Midbrain (tissue), 1 donor: ENCODE measurements around the gene LRP2.

Experiments
- DNase-seq: peaks from one replicate; lab custom pipeline; 2025; lab: John Stamatoyannopoulos, UW

The LRP2 gene

DNA sequence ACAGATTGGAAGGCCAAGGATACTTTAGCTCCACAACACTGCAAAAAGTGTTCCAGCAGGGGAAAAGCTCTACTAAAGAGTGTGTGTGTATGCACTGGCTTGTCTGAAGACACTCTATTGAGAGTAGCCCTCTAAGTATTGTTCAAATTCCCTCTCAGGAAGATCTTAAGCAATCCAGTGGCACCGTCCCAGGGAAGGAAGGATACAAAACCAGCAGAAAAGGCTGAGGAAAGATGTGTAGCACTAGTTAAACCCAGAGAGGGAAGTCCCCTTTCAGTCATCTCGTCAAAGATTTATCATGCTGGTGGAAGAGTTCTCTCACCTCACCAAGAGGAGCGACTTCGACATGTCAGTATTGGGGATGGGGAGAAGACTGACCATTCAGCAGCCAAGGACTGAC lies 242.5 kb downstream of the LRP2 start:
- no peak for DNase-seq

DNA sequence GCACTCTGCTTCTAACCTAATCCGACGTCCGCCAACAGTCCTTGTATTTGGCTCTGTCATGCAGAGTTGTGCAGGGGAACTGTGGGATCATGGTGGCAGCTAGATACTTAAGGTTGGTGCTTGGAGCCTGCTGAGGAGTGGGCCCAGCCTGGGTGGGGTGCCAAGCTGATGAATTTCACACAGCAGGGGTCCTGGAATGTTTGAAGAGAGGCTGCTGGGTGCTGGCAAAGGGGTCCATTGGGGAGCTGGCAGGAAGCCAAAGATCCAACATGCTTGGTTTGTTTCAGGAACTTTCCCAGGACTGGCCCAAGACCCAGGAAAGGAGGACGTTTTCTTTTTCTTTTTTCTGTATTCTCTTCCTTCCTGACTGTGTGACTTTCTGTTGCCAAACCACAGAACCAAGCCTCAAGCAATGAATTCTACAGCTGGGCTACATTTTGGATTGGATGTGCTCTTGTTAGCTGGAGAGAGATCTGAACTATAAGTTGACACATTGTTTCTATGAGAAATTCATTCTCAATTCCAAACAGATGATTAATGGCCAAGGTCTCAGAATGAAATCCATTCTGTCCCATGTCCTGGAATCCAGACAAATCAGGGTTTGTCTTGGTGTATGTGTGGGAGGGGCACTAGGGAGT lies 243.1 kb downstream of the LRP2 start:
- no peak for DNase-seq

DNA sequence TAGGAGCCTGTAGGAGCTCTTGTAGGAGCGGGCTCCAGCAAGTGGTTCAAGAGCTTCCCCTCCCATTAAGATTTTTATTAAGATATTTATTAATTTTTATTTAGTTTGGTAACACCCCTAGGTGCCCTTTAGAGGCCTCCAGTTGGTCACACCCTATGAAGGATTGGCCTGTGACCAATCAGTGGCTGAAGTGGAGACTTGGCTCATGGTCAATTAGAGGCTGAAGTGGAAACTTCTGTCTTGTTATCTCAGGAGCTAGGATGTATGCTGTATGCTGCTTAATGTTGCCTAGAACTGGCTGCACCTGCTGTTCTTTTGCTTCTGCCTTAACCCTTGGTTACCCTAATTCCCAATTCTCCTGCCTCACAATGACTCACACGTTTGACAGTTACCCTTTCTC lies 244.3 kb downstream of the LRP2 start:
- DNase-seq = no peak

DNA sequence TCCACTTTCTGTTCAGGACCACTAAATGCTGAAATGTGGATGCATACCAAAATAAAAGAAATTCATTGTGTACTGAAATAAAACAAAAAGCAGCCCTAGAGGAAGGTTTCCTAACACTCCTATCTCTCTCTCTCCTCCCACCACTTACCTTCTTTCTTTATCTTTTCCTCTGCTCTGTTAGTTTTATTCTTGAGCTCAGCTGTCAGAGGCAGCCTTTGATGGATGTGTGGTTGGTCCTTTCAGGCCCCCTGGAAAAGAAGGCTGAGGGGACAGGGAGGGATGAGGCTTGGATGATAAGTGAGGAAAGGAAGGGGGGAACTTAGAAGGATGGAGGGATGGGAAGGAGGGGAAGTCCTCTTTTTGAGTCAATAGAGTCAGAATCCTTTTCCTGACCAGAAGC lies 245.3 kb downstream of the LRP2 start:
- no peak for DNase-seq

DNA sequence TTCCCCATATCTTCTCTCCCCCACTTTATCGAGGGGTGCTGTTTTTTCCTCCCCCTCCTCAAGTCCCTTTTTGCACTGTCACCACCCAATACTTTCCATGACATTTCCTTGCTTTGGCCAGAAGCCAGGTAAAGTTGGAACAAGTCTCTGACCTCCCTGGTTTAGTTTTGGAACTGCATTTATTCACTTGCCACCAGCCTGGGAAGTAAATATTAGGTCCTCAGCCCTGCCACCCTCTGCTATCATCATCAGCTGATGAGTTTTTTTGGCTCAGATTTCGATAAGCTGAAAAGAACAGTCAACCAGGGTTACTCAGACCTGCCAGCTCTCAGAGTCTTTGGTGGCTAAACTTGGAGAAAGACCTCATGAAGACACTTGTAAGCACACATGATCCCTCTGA lies 246.0 kb downstream of the LRP2 start:
- no peak for DNase-seq

DNA sequence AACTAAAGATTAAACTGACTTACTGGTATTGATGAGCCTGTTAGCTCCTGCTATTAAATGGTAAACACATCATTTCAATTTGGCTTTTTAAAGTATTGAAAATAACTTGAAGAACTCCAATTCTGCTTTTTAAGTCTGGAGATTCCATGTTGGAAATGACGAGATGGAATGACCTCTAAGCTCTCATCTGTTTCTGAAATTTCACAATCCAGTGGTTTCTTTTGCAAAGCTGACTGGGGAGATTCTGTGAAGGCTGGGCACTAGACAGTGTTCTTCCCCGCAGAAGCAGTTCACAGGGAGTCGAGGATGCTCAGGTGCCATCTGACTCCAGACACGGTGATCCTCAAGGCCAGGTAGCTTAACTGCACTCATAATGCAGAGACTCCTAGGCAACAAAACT lies 248.3 kb downstream of the LRP2 start:
- DNase-seq = no peak

DNA sequence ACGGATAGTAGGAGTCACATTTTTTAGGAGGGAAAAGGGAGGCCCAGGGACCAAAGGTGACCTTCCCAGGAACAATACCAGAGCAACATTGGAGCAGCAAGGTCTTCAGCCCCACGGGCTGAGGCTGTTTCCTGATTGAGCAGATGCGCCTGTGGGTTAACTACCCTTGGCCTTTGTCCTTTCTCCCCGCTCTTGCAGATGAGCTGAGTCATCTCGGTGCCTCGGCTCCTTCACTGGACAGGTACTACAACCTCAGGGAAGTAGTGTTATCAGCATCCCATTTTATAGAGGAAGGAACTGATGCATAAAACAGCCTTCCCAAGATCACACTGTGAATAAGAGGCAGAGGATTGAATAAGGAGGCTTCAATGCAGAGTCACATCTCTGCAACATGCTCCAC lies 249.5 kb downstream of the LRP2 start:
- DNase-seq = no peak

DNA sequence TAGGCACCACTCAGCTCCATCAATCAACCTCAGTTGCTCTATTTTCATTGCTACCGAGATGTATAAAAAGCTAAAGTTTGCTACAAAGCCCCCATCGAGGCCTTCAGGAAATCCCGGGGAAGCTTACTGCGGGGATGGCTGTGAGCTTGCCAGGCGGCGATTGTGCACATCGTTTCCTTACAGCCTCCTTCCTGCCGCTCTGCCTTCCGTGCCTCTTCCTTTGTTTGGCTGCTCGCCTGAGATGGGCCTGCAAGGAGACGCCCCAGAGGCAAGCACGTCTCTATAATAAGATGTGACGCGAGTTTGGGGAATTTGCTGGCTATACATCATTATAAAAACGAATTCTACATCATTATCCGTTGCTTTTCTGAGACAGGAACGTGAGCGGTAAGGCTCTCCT lies 251.4 kb downstream of the LRP2 start:
- no peak for DNase-seq

DNA sequence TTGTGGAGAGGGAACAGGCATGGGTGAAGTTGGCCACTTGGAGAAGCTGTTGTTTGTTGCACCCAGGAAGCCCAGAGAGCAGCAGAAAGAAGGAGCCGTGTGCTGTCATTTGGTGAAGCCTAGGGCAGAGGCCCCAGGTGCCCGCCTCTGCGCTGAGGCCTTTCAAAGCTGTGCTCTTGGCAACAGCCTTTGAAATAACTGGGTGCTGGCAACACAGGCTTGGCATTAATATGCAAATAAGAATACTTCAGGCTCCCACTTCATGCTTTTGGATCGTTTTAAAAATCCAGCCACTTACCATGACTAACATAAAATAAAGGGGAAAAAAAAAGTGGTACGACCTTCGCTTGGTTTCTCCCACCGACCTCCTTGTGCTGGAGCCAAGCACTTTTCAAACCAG lies 251.9 kb downstream of the LRP2 start:
- peak; percentile 16 for DNase-seq

DNA sequence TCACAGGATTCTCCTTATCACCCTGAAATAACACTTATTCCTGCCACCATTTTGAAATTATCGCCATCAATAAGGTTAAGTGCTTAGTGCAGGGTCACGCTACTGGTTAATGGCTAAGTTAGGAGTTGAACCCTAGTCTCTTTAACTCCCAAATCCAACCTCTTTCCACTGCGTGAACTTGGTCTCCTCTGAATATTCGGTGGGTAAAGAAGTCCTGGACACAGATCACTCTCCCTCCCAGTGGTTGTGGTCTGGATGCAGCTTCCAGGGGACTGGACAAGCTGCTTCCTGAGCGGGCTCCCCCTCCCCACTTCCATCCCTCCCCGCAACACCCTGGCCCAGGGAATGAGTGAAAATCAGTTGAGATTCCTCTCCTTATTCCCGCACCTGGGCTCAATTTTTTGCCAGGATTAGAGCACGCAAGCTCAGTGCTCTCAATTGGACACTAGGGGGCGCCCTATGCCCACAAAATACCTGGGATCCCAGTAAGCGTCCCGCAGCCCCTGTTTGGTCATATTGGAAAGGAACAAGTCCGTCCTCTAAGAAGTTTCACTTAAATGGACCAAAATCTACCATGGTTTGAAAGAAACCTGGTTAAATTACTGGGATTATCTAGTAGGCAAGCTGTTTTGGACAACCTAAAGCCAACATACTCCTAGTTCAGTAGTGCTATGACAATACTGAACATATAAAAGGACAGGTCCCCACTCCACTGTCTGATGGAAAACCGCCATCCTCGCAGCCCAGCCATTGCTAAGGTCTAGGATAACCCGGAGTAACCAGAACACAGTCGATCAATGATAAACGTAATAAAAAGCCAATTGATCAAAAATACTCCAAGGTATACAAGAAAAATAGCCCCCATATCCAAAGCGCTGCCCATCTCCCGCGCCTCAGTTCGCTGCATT lies 252.6 kb downstream of the LRP2 start:
- DNase-seq = peak; percentile 84

DNA sequence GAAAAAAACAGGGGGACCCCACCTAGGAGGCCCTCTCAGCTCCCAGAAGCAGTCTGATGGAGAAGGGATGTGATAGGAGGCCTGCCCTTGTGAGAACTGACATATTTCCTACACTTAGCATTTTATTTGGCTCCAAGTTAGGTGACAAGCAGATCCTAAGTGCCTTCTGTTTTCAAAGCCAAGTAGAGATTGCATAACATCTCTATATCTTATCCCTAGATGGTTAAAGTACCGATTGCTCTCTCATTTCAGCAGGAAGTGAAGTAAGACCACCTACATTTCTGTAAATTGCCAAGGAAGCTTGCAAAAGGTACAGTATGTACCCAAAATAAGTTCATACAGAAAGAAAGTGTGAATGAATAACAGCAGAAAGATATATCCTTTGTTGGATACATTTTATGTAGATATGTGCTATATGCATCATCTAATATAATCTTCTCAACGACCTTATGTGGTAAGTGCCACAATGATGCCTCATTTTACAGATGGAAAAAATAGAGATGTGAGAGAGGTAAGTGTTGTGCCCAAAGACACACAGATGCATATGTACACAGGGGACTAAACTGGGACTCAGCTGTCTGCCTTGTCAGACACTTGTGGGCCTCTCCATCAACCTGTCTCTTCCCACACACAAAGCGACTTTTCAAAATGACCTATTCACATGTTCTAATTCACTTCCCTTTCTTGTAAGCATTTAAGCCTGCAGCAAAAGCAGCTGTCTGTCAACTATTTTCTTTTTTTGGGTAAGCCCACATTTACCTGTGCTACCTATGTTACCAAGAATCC lies 254.0 kb downstream of the LRP2 start:
- DNase-seq = no peak

DNA sequence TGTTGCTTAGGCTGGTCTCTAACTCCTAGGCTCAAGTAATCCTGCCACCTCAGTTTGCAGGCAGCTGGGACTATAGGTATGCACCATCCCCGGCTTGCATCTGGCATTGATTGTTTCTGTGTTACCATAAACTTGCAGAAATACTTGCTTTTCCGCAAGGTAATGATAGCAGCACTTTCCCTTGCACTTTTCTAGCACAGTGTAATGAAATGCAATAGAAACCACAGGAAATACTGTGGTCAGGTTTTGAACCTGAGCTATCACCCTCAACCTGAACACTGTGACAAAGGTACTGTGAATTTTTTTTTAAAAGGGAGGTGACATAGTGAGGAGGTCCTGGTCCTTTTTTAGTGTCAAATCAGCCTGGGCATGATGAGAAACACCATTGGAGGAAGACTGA lies 254.7 kb downstream of the LRP2 start:
- DNase-seq = no peak

DNA sequence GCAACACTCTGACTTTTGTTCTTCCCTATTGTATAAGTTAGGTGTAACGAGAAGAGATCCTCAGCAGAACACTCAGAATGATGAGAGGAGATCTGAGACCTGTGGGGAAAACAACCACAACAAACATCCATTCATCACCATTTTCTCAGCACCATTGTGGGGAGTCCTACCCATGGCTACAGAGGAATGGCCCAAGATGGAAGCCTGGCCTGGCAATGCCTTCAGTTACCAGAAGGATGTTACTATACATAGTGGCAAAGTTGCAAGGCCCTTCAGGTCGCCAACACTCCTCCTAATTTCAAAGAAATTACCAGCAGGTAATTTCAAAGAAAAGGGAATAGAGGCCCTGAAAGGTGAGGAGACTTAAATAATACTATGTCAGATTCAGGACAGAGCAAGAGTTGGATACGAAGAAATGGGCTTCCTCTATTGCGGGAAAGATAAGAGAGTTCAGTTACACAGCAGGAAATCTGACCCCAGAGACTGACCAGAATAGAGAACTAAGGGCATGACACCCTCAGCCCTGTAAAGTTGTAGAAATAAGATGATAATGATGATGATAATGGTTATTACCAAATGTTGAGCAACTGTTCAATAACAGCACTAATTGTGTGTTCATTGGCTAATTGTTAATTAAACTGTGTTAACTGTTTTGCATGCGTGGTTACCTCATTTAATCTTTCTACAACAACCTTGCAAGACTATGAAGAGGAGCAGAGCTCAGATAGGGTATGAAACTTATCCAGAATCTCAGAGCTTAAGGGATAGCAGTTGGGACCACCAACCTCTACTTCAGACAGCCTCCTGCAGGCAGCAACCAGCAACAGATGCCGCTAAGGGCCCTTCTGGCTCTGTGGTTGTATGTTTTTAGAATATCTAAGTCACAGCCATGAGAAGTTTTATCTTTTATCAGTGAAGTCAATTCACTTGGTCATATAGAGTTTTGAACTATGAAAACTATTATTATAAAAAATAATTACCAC lies 255.5 kb downstream of the LRP2 start:
- DNase-seq = no peak

DNA sequence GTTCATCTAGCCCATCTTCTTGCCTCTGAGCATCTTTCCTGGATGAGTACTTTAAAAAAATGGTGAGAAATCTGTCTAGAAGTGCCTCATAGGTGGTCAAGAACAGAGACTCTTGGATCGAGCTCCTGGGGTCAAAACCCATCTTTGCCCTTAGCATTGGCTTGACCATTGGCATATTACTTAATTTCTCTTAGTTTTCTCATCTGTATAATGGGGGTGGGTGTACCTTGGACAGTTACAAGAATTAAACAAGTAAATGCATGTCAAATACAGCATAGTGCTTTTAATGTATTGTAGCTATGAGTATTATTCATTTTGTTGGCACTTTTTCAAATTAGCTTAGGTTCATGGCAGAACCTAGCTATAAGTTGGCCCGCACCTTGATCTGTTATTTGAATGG lies 256.2 kb downstream of the LRP2 start:
- no peak for DNase-seq

DNA sequence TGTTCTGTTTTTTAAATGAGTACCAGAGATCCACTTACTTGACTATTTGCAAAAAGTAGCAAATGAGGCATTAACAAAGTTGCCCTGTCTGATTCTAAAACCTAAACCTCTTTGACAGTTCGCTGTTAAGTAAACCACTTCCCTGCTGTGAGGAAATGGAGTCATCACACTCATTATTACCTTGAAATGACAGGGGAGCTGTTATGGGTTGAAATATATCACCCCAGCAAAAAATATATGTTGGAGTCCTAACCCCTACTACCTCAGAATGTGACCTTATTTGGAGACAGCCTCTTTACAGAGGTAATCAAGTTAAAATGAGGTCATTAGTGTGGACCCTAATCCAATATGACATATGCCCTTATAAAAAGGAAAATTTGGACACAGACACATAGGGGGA lies 256.9 kb downstream of the LRP2 start:
- no peak for DNase-seq

DNA sequence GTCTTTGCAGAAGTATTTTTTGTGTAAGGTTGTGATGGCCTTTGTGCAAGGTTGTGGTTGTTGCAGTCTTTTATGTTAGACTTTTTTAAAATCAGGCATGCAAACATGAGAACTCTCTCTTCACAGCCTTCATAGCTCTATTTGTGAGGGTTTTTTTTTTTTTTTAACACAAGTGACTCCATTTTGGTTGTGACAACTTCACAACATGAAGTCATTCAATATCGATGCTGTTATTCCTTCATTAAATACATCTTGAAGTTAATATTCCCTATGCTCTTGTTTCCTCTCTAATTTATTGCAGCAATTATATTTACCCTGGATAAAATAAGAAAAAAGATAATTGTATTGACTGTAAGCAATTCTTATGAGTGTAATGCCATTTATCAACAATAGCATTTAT lies 257.5 kb downstream of the LRP2 start:
- DNase-seq = no peak

DNA sequence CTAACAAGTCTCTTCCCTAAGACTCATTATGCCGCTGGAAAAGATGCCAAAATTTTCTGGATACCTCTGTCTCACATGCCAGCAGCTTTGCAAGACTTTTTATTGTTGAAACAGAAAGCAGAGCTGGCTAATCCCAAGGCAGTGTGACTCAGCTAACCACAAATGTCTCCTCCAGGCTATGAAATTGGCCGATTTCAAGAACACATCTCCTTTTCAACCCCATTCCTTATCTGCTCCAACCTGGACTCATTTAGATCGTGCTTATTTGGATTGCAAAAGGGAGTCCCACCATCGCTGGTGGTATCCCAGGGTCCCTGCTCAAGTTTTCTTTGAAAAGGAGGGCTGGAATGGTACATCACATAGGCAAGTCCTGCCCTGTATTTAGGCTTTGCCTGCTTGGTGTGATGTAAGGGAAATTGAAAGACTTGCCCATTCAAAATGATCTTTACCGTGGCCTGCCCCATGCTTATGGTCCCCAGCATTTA lies 266.7 kb downstream of the LRP2 start:
- peak; percentile 20 for DNase-seq

DNA sequence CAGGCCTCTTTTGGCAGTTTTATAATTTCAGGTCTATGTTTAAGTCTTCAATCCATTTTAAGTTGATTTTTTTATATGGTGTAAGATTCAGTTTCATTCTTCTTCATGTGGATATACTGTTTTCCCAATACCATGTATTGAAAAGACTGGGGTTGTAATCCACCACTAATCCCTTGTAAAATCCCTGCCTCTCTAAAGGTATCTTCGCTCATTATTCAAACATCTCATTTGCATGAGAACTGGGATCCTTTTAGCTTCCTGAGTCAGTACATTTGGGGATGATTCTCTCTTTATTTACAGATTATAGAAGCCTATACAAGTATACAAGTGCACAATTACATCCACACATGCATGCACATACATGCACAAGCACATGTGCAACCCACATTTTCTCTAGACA lies 267.7 kb downstream of the LRP2 start:
- DNase-seq = no peak

DNA sequence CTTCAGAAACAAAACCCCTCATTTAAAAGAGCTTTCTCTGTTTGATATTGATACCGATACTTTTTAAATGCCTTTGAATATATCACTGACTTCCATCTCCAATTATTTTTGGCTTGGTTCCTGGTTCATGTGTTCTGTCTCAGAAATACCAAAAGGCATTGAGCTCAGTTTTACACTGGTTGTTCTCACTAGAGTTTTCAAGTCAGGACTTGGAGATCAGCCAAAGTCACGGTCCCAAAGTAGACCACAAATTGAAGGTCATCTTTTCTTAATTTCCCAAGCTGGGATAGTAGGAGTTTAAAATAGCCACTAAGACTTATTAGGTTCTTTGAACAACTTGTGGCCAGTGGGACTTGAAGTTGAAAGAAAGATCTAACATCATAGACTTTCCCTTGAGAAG lies 268.8 kb downstream of the LRP2 start:
- no peak for DNase-seq

DNA sequence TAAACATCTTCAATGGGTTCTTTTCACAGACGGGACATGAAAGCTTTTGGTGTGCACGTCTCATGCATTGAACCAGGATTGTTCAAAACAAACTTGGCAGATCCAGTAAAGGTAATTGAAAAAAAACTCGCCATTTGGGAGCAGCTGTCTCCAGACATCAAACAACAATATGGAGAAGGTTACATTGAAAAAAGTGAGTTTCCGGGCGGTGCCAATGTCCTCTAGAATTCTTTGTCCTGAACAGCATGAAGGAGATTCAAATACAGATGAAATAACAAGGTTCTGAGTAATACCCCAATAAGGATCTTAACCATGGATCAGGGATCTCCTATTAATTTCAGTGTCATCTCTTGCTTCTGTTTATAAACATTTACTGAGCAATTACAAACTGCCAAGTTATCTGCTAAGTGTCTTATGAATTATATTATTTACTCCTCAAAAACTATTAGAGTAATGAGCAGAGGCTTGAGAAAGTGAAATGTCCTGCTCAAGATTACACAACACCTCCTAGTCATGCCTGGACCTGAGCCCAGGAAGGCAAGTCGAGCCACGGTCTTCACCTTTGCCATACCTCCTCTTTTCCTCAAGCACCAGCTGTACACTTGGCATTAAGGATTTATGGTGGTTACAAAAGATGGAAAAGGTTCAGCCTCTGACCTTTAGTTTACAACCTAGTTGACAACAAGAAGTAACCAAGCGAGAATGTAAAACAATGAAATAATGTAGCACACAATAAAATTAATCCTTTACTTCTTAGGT lies 270.4 kb downstream of the LRP2 start:
- DNase-seq = no peak

DNA sequence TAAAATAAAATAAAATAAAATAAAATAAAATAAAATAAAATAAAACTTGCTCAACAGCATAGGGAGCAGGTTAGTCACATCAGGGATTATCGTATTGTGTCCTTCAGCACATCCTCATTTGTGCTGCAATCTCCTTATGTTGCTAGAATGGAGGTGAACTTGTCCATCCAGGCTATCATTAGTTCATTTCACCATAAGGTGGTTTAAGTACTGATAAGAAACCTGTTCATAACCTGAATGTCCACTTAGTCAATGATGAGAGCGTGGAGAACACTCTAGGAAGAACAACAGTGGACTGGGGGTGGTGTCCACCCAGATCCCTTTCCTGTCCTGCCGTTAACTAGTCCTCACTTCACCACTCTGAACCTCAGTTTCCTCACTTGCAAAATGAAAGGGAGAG lies 271.1 kb downstream of the LRP2 start:
- DNase-seq = no peak
